Prostate gland (tissue), 2 donors: ENCODE data around the gene SIPA1L3.

ENCODE experiments used
- POLR2A ChIP-seq: fragments of 450-650 bp; IDR thresholded peaks from one replicate; pipeline ENCODE4 v1.6.1; 2016; ENCODE audit warnings: antibody characterized with exemption, mild to moderate bottlenecking
- POLR2AphosphoS5 ChIP-seq: sonication (generic); formaldehyde crosslinking; IDR thresholded peaks from one replicate; pipeline ENCODE4 v1.6.1; 2017; ENCODE audit warnings: antibody characterized with exemption
- TF ChIP-seq, protein P1 (sequence below), 4 experiments: fragments of 200-600 bp in 2 of 4; fragments of 450-650 bp in 2 of 4; sonication (generic) in 2 of 4; IDR thresholded peaks; 1 replicate in 3 of 4; 2 replicates in 1 of 4; pipeline ENCODE4 v1.5.1; 2016 to 2019; ENCODE audit warnings: antibody characterized with exemption in 4 of 4, mild to moderate bottlenecking in 2 of 4, moderate library complexity in 2 of 4

DNA sequence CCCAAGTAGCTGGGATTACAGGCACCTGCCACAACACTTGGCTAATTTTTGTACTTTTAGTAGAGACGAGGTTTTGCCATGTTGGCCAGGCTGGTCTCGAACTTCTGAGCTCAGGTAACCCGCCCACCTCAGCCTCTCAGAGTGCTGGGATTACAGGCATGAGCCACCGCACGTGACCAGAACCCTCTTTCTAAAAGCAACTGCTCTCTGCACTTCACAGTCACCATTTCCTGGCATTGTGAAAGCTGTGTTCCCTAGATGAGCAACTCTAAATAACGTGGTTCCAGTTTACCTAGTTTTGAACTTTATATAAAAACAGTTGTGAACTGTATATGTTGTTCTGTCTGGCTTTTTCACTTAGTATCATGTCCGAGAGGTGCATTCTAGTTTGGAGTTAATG is 152.9 kb downstream of the SIPA1L3 start:
- no peak for TF ChIP-seq POLR2A
- peak; percentile 55 for TF ChIP-seq POLR2AphosphoS5
- TF ChIP-seq, protein P1, sequence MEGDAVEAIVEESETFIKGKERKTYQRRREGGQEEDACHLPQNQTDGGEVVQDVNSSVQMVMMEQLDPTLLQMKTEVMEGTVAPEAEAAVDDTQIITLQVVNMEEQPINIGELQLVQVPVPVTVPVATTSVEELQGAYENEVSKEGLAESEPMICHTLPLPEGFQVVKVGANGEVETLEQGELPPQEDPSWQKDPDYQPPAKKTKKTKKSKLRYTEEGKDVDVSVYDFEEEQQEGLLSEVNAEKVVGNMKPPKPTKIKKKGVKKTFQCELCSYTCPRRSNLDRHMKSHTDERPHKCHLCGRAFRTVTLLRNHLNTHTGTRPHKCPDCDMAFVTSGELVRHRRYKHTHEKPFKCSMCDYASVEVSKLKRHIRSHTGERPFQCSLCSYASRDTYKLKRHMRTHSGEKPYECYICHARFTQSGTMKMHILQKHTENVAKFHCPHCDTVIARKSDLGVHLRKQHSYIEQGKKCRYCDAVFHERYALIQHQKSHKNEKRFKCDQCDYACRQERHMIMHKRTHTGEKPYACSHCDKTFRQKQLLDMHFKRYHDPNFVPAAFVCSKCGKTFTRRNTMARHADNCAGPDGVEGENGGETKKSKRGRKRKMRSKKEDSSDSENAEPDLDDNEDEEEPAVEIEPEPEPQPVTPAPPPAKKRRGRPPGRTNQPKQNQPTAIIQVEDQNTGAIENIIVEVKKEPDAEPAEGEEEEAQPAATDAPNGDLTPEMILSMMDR (IDR thresholded peaks at IDR 0.05), result no peak
